Loucy (cell line): ENCODE measurements around the gene DCAF7.
A peak's percentile ranks its signal among the peaks of the same experiment; 100 is the strongest.

Experiments used
- H2AFZ ChIP-seq: fragments of 200-600 bp; sonication (generic); 2 replicates; pipeline ENCODE4 v1.6.0; 2016; ENCODE audit warnings: antibody characterized with exemption, mild to moderate bottlenecking, low read length, moderate library complexity
- H3F3A ChIP-seq: fragments of 200-600 bp; 2 replicates; pipeline ENCODE4 v1.6.0; 2016; ENCODE audit warnings: antibody characterized with exemption, low read depth, mild to moderate bottlenecking
- H3K27me3 ChIP-seq: fragments of 200-600 bp; sonication (generic); 2 replicates; pipeline ENCODE4 v1.6.1; 2014; ENCODE audit warnings: low read length, mild to moderate bottlenecking; ENCODE audit not compliant: insufficient read depth, poor library complexity, severe bottlenecking
- H3K36me3 ChIP-seq: fragments of 200-600 bp; sonication (generic); 2 replicates; pipeline ENCODE4 v1.6.1; 2016; ENCODE audit warnings: low read length; ENCODE audit not compliant: insufficient read depth
- H3K4me1 ChIP-seq: fragments of 200-600 bp; sonication (generic); 2 replicates; pipeline ENCODE4 v1.5.1; 2014; ENCODE audit warnings: low read length, mild to moderate bottlenecking; ENCODE audit not compliant: insufficient read depth, poor library complexity, severe bottlenecking
- H3K4me2 ChIP-seq: fragments of 200-600 bp; sonication (generic); 2 replicates; pipeline ENCODE4 v1.6.0; 2014; ENCODE audit warnings: antibody characterized with exemption, low read length, low read depth, mild to moderate bottlenecking; ENCODE audit not compliant: poor library complexity, severe bottlenecking
- H3K4me3 ChIP-seq: fragments of 200-600 bp; sonication (generic); 2 replicates; pipeline ENCODE4 v1.5.1; 2014; ENCODE audit warnings: low read length, mild to moderate bottlenecking, mixed read lengths; ENCODE audit not compliant: poor library complexity, severe bottlenecking
- H3K79me2 ChIP-seq: fragments of 200-600 bp; sonication (generic); 2 replicates; pipeline ENCODE4 v1.6.1; 2014; ENCODE audit warnings: low read length; ENCODE audit not compliant: insufficient read depth
- H3K9ac ChIP-seq: fragments of 200-600 bp; sonication (generic); 2 replicates; pipeline ENCODE4 v1.6.0; 2014; ENCODE audit warnings: mild to moderate bottlenecking, low read depth, low read length, moderate library complexity; ENCODE audit not compliant: poor library complexity, severe bottlenecking
- H3K9me2 ChIP-seq: fragments of 200-600 bp; sonication (generic); replicated peaks from 2 replicates; pipeline ENCODE4 v1.6.1; 2016; ENCODE audit warnings: low read depth, low read length, mixed read lengths
- H3K9me3 ChIP-seq: fragments of 200-600 bp; sonication (generic); 2 replicates; pipeline ENCODE4 v1.6.1; 2014; ENCODE audit warnings: mild to moderate bottlenecking, antibody characterized with exemption, low read length, low read depth; ENCODE audit not compliant: insufficient read depth
- H4K20me1 ChIP-seq: fragments of 200-600 bp; sonication (generic); 2 replicates; pipeline ENCODE4 v1.6.0; 2014; ENCODE audit warnings: antibody characterized with exemption, low read length, mild to moderate bottlenecking; ENCODE audit not compliant: insufficient read depth, poor library complexity, severe bottlenecking
- CTCF ChIP-seq: fragments of 200-600 bp; sonication (generic); conservative IDR thresholded peaks from 2 replicates; pipeline ENCODE4 v1.5.1; 2014; ENCODE audit warnings: mild to moderate bottlenecking, antibody characterized with exemption, low read length
- EZH2phosphoT487 ChIP-seq: fragments of 200-600 bp; IDR thresholded peaks from 2 replicates; pipeline ENCODE4 v1.6.1; 2018; ENCODE audit warnings: antibody characterized with exemption, mild to moderate bottlenecking, moderate library complexity, borderline replicate concordance

Gene DCAF7

GRCh38 chr17:63622574-63623390, 72.5 kb downstream of the DCAF7 start:
- no peak for TF ChIP-seq CTCF
- TF ChIP-seq EZH2phosphoT487: no peak
- H3K36me3 ChIP-seq: no peaks in the 10 kb centered on the region
- H2AFZ ChIP-seq: peak overlapping the region; percentile 56; the same call in 1 of the 2 replicates
- no peaks in the 10 kb centered on the region for H3K27me3 ChIP-seq
- H3F3A ChIP-seq: peaks cover 9% of the 10 kb centered on the region; the same call in 1 of the 2 replicates
- peak overlapping the region; percentile 64 for H3K9ac ChIP-seq
- no peaks in the 10 kb centered on the region for H3K9me3 ChIP-seq
- H4K20me1 ChIP-seq: peaks cover 44% of the 10 kb centered on the region
- peak overlapping the region; percentile 98 for H3K4me2 ChIP-seq
- peaks cover 51% of the 10 kb centered on the region for H3K4me1 ChIP-seq
- peak overlapping the region; percentile 83 for H3K4me3 ChIP-seq
- no peaks in the 10 kb centered on the region for H3K9me2 ChIP-seq
- H3K79me2 ChIP-seq: peaks cover 49% of the 10 kb centered on the region

GRCh38 chr17:63623786-63624530, 73.7 kb downstream of the DCAF7 start:
- H3F3A ChIP-seq: peaks cover 9% of the 10 kb centered on the region; the same call in 1 of the 2 replicates
- no peaks in the 10 kb centered on the region for H3K36me3 ChIP-seq
- peaks cover 44% of the 10 kb centered on the region for H4K20me1 ChIP-seq
- no peak overlapping the region for H2AFZ ChIP-seq
- H3K27me3 ChIP-seq: no peaks in the 10 kb centered on the region
- no peaks in the 10 kb centered on the region for H3K9me2 ChIP-seq
- peak overlapping the region; percentile 83 for H3K4me3 ChIP-seq
- peaks cover 58% of the 10 kb centered on the region for H3K79me2 ChIP-seq
- TF ChIP-seq CTCF (no peak), EZH2phosphoT487 (no peak)
- H3K4me1 ChIP-seq: peaks cover 51% of the 10 kb centered on the region
- H3K9ac ChIP-seq: peak overlapping the region; percentile 64
- H3K4me2 ChIP-seq: peak overlapping the region; percentile 98
- H3K9me3 ChIP-seq: no peaks in the 10 kb centered on the region

- peaks cover 59% of the 10 kb centered on the region for H3K79me2 ChIP-seq
These were observed 74.2 kb downstream of the DCAF7 start for GRCh38 chr17:63624531-63624880.

More at GRCh38 chr17:63624531-63624880, 74.2 kb downstream of the DCAF7 start:
- H3K4me1 ChIP-seq: peaks cover 57% of the 10 kb centered on the region
- no peaks in the 10 kb centered on the region for H3K36me3 ChIP-seq
- H3K9me3 ChIP-seq: no peaks in the 10 kb centered on the region
- TF ChIP-seq CTCF (no peak), EZH2phosphoT487 (no peak)
- H4K20me1 ChIP-seq: peaks cover 44% of the 10 kb centered on the region
- peaks cover 9% of the 10 kb centered on the region; the same call in 1 of the 2 replicates for H3F3A ChIP-seq
- peak overlapping the region; percentile 64 for H3K9ac ChIP-seq
- no peak overlapping the region for H2AFZ ChIP-seq
- H3K4me3 ChIP-seq: peak overlapping the region; percentile 83
- H3K4me2 ChIP-seq: peak overlapping the region; percentile 98
- H3K27me3 ChIP-seq: no peaks in the 10 kb centered on the region
- H3K9me2 ChIP-seq: no peaks in the 10 kb centered on the region
